ENCODE data around the gene CHMP4A. TPM values are rescaled to one million over a fixed set of nuclear protein-coding genes. Genes with fewer than 3 reads are reported as not detected.
A peak's percentile ranks its signal among the peaks of the same experiment; 100 is the strongest.

The CHMP4A gene
- total and polyA plus RNA-seq, 9 of the 15 experiments (the other 6 are each of a cell fraction or from before 2014, with no cell fraction given), result 28.8 to 104 (median 52.7) TPM

DNA sequence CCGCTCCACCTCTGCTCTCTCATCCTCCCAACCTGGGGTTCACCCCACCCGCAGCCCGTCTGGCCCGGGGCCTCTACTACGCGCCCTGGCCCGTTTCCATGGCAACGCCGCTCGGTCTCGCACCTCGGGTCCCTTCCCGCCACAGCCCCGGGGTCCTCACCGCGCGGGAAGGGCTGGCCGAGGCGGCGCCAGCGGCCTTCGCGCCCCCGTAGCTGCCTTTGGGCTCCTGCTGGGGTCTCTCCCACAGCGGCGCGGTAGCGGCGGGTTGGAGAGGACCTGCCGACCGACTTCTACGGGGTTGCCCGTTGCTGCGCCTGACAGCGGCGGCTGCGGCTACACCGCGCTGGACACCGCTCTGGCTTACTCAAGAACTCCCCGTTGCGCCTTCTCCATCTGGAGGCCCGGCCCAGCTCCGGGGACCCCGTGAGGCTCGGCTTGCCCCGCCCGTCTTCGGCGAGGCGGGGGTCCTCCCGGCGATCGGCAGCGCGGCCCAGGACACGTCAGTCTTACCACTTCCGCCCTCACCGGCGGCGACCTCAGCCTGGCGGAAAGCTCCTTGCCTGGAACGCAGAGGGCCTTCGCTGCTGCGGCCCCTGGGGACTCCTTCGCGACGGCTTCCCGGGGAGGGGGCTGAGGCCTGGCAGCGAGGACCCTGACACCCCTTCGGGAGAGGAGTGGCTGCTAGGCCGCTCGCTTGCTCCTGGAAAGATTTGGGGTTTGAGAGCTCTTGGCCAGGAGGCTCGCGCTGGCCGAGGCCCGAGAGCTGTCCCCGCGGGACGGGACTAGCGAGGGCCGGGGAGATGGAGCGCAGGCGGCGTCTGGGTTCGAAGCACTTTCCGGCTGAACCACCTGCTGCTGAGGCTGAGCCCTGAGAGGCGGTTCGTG, 17.9 kb downstream of the CHMP4A start, which contains the start of gene TM9SF1 (continued):
- peak in 1 of 2 experiments; percentile 80; a peak in 1 of 3 replicates for TF ChIP-seq CBX3 (IDR thresholded peaks at IDR 0.05; ENCODE audit: borderline replicate concordance in 1 of 2, low read length in 2 of 2)
- TF ChIP-seq YY1 (IDR thresholded peaks at IDR 0.05; ENCODE audit: borderline replicate concordance in 1 of 3, control insufficient read depth in 1 of 3, extremely low read depth in 1 of 3, insufficient read depth in 3 of 3, insufficient read length in 1 of 3, insufficient replicate concordance in 2 of 3, low read depth in 1 of 3, low read length in 2 of 3), result peak in 1 of 3 experiments; percentile 44
- TF ChIP-seq ZBTB5 (IDR thresholded peaks at IDR 0.05), result no peak
- TF ChIP-seq DDX20 (tag; IDR thresholded peaks at IDR 0.05; ENCODE audit: low read depth), result no peak
- TF ChIP-seq, protein P1, sequence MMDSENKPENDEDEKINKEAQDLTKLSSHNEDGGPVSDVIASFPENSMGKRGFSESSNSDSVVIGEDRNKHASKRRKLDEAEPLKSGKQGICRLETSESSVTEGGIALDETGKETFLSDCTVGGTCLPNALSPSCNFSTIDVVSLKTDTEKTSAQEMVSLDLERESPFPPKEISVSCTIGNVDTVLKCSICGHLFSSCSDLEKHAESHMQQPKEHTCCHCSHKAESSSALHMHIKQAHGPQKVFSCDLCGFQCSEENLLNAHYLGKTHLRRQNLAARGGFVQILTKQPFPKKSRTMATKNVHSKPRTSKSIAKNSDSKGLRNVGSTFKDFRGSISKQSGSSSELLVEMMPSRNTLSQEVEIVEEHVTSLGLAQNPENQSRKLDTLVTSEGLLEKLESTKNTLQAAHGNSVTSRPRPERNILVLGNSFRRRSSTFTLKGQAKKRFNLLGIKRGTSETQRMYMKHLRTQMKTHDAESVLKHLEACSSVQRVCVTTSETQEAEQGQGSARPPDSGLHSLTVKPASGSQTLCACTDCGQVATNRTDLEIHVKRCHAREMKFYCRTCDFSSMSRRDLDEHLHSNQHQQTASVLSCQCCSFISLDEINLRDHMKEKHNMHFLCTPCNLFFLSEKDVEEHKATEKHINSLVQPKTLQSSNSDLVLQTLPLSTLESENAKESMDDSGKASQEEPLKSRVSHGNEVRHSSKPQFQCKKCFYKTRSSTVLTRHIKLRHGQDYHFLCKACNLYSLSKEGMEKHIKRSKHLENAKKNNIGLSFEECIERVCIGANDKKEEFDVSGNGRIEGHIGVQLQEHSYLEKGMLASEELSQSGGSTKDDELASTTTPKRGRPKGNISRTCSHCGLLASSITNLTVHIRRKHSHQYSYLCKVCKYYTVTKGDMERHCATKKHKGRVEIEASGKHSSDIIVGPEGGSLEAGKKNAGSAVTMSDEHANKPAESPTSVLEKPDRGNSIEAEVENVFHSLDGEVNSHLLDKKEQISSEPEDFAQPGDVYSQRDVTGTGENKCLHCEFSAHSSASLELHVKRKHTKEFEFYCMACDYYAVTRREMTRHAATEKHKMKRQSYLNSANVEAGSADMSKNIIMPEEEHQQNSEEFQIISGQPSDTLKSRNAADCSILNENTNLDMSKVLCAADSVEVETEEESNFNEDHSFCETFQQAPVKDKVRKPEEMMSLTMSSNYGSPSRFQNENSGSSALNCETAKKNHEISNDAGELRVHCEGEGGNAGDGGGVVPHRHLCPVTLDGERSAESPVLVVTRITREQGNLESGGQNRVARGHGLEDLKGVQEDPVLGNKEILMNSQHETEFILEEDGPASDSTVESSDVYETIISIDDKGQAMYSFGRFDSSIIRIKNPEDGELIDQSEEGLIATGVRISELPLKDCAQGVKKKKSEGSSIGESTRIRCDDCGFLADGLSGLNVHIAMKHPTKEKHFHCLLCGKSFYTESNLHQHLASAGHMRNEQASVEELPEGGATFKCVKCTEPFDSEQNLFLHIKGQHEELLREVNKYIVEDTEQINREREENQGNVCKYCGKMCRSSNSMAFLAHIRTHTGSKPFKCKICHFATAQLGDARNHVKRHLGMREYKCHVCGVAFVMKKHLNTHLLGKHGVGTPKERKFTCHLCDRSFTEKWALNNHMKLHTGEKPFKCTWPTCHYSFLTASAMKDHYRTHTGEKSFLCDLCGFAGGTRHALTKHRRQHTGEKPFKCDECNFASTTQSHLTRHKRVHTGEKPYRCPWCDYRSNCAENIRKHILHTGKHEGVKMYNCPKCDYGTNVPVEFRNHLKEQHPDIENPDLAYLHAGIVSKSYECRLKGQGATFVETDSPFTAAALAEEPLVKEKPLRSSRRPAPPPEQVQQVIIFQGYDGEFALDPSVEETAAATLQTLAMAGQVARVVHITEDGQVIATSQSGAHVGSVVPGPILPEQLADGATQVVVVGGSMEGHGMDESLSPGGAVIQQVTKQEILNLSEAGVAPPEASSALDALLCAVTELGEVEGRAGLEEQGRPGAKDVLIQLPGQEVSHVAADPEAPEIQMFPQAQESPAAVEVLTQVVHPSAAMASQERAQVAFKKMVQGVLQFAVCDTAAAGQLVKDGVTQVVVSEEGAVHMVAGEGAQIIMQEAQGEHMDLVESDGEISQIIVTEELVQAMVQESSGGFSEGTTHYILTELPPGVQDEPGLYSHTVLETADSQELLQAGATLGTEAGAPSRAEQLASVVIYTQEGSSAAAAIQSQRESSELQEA (IDR thresholded peaks at IDR 0.05; ENCODE audit: low read depth), result peak; percentile 18; the same call in 1 of the 2 replicates
- no peak for TF ChIP-seq TCF15 (CRISPR knock-in tag; IDR thresholded peaks at IDR 0.05)
- TF ChIP-seq EZH2 (IDR thresholded peaks at IDR 0.05; ENCODE audit: borderline replicate concordance, low read depth, low read length), result no peak
- no peak for TF ChIP-seq SAFB2 (IDR thresholded peaks at IDR 0.05; ENCODE audit: borderline replicate concordance, low read depth, low read length, severe bottlenecking)
- TF ChIP-seq ZNF165 (CRISPR knock-in tag; IDR thresholded peaks at IDR 0.05; ENCODE audit: borderline replicate concordance), result no peak
- TF ChIP-seq ADNP (tag; IDR thresholded peaks at IDR 0.05), result no peak
- no peak for TF ChIP-seq ZNF274 (IDR thresholded peaks at IDR 0.05; ENCODE audit: borderline replicate concordance, low read depth, low read length)
- no peak for TF ChIP-seq ZNF224 (CRISPR knock-in tag; IDR thresholded peaks at IDR 0.05)
- TF ChIP-seq U2AF2 (optimal IDR thresholded peaks at IDR 0.05; ENCODE audit: low read depth, low read length), result no peak

Measured in K562 (cell line).